Right lobe of liver (tissue), 6 donors: ENCODE data around the gene PTPRD. TPM values are rescaled to one million over a fixed set of nuclear protein-coding genes. Genes with fewer than 3 reads are reported as not detected.
A peak's percentile ranks its signal among the peaks of the same experiment; 100 is the strongest.

Experiments used
- ATAC-seq, 4 donors: fragments of 200-7000 bp; cut with Tn5 transposase; one replicate each; pipeline ENCODE4 v1.9.1; 2020; ENCODE audit warnings: mild to moderate bottlenecking in 4 of 4, moderate library complexity in 4 of 4
- DNase-seq, 3 donors: peaks; one replicate each; pipeline ENCODE4 v3.0.0-alpha.2; 2020
- H3K27ac ChIP-seq, 3 donors: fragments of 200-600 bp; one replicate each; pipeline ENCODE4 v1.8.0; 2022
- H3K27me3 ChIP-seq, 2 donors: fragments of 200-600 bp; one replicate each; pipeline ENCODE4 v1.8.0; 2022
- H3K36me3 ChIP-seq, 4 donors: fragments of 200-600 bp; sonication (generic) in 1 of 4; one replicate each; pipeline versions ENCODE4 v1.5.1 to v1.8.0; 2017 to 2022; ENCODE audit warnings: control low read depth in 1 of 4
- H3K4me1 ChIP-seq, 4 donors: fragments of 200-600 bp; sonication (generic) in 1 of 4; one replicate each; pipeline versions ENCODE4 v1.5.1 to v1.8.0; 2017 to 2022; ENCODE audit warnings: control low read depth in 1 of 4
- H3K4me3 ChIP-seq, 3 donors: fragments of 200-600 bp; one replicate each; pipeline ENCODE4 v1.8.0; 2022
- H3K9me3 ChIP-seq, 4 donors: fragments of 200-600 bp; sonication (generic) in 1 of 4; one replicate each; pipeline versions ENCODE4 v1.5.1 to v1.8.0; 2017 to 2022; ENCODE audit warnings: control low read depth in 1 of 4
- POLR2A ChIP-seq: fragments of 450-650 bp; IDR thresholded peaks from one replicate; pipeline ENCODE4 v1.6.1; 2017; ENCODE audit warnings: antibody characterized with exemption, mild to moderate bottlenecking
- WGBS: methylation state at CpG from one replicate; pipeline ENCODE4 v1.1.6; 2018; ENCODE audit warnings: low coverage, low lambda C conversion rate; ENCODE audit not compliant: insufficient coverage; ENCODE audit errors: missing lambda C conversion rate; 5-methylcytosine and 5-hydroxymethylcytosine counted together
- intact Hi-C, 2 donors: fragments of 100-400 bp; cut with DNase I; formaldehyde crosslinking; loops; one replicate each; pipeline versions ENCODE4 v1.11.2 to v1.14.1; 2022
- total RNA-seq, 6 experiments: library from RNA; depleted of rRNA in 2 of 6; stranded (reverse); fragments of >200 nt in 2 of 6; fragmentation: NEBNext Ultra II Directional in 3 of 6; extraction: Animal tissue kit (Norgen Biotek cat#: 25700) in 3 of 6; gene quantifications; one replicate each; pipeline versions ENCODE4 v1.1.0 to v1.2.4, GENCODE V29; 2016 to 2023
- TF ChIP-seq, protein P1 (sequence below), 4 donors: fragments of 200-600 bp in 3 of 4; fragments of 450-650 bp in 1 of 4; IDR thresholded peaks; one replicate each; pipeline versions ENCODE4 v1.5.1 to v1.8.0; 2016 to 2022; ENCODE audit warnings: antibody characterized with exemption in 4 of 4, mild to moderate bottlenecking in 2 of 4
- donor health status: DM: no; HTN: yes; CAD: no.
- donor health status: DM: no; HTN: no; CAD: no.
- donor health status: DM: no; HTN: no; CAD: no.
- donor health status: DM: no; HTN: yes; CAD: no.
- donor health status: DM: no; HTN: yes; CAD: no.

Gene PTPRD
- total RNA-seq, 6 experiments from 2014 or later = 5.4 to 29.8 (median 13.9) TPM

DNA sequence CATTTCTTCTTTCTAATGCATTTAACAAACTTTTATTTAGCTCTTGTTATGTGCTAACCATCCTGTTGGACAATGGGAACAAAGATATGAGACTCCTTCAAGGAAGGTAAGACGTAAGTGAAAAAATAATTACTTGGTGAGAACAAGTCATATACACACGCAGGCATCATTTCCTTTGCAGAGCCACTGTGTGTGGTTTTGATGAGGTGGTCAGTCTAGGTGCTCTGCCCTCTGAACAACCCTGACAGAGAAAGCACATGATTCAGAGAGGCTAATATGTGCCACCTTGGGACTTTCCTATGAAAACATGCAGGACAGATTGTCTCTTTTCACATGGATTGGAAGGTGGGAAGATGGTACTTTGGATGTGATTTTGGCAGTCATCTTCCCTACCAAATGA lies 1650.7 kb downstream of the PTPRD start:
- H3K27me3 ChIP-seq = no peaks in the 10 kb centered on the region
- intact Hi-C loops = no loop called here
- TF ChIP-seq POLR2A = no peak
- TF ChIP-seq, protein P1, sequence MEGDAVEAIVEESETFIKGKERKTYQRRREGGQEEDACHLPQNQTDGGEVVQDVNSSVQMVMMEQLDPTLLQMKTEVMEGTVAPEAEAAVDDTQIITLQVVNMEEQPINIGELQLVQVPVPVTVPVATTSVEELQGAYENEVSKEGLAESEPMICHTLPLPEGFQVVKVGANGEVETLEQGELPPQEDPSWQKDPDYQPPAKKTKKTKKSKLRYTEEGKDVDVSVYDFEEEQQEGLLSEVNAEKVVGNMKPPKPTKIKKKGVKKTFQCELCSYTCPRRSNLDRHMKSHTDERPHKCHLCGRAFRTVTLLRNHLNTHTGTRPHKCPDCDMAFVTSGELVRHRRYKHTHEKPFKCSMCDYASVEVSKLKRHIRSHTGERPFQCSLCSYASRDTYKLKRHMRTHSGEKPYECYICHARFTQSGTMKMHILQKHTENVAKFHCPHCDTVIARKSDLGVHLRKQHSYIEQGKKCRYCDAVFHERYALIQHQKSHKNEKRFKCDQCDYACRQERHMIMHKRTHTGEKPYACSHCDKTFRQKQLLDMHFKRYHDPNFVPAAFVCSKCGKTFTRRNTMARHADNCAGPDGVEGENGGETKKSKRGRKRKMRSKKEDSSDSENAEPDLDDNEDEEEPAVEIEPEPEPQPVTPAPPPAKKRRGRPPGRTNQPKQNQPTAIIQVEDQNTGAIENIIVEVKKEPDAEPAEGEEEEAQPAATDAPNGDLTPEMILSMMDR (IDR thresholded peaks at IDR 0.05) = no peak
- H3K4me3 ChIP-seq = no peak overlapping the region
- ATAC-seq (peak in 1 of 4 donors; percentile 11), DNase-seq (no peak)
- H3K27ac ChIP-seq = peak overlapping the region; percentile 47 to 83 (median 81)
- H3K9me3 ChIP-seq = no peaks in the 10 kb centered on the region
- peaks cover 0 to 37% (median 15%) of the 10 kb centered on the region in 4 donors for H3K4me1 ChIP-seq
- H3K36me3 ChIP-seq = no peaks in the 10 kb centered on the region
- WGBS = 81% methylated on average over 2 of the region's 2 CpGs

DNA sequence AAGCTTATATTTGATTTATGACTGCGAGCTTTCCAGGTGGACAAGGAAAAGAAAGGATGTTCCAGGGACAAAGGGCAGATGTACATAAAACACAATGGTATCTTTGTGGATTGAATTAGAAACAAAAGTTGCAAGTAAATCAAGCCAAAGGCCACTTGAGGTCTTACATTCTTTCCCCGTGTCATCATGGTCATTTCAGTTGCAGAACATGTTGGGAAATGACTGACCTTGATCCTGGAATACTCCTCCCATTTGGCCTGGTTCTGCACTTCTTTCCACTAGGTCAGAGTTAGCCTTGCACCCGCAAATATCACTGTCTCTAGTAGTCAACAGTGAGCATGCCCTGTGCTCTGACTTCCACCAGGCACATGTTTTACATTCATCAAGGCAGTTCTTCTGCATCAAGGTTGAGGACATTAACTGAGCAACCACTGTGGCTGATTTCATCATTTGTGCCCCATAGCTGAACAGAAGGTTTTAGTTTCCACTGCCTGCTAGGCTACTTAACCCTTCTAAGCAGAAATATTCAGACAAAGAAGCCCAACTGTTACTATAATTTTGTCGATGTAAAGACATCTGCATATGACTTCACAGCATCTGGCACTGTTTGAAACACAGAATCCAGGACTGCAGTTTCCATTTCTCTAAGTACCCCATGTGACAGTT lies 1651.5 kb downstream of the PTPRD start:
- H3K4me3 ChIP-seq = no peak overlapping the region
- intact Hi-C loops = no loop called here
- ATAC-seq (peak; percentile 86 to 97 (median 91)), DNase-seq (peak; percentile 36 to 85 (median 66))
- TF ChIP-seq, protein P1 (IDR thresholded peaks at IDR 0.05) = peak in 1 of 4 donors; percentile 7
- TF ChIP-seq POLR2A = peak; percentile 51
- H3K27me3 ChIP-seq = no peaks in the 10 kb centered on the region
- no peaks in the 10 kb centered on the region for H3K36me3 ChIP-seq
- peaks cover 0 to 37% (median 15%) of the 10 kb centered on the region in 4 donors for H3K4me1 ChIP-seq
- H3K27ac ChIP-seq = peak overlapping the region; percentile 47 to 83 (median 81)
- H3K9me3 ChIP-seq = no peaks in the 10 kb centered on the region
- WGBS = 25% methylated on average over 4 of the region's 4 CpGs

DNA sequence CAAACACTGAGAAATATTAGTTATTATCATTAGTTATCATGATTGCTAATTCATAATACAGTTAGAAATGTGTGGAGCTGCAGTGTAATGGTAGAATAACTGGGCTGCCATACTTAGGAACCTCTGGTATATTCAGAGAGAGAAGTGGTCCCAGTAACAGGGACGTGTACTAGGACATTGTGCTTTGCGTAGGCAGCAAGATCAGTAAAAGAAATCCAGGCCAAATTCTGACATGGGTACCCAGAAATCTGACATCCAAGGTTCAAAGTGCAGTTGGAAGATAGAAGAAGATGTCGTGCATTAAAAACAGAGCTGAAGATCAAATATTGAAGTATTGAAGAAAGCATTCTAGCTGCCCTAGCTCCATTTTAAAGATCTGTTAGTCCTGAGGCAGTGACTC lies 1652.5 kb downstream of the PTPRD start:
- Histone ChIP-seq H3K27ac (peak overlapping the region; percentile 47 to 83 (median 73)), H3K9me3 (no peaks in the 10 kb centered on the region), H3K4me1 (peaks cover 0 to 37% (median 15%) of the 10 kb centered on the region in 4 donors), H3K4me3 (no peak overlapping the region), H3K36me3 (no peaks in the 10 kb centered on the region), H3K27me3 (no peaks in the 10 kb centered on the region)
- peak in 3 of 4 donors; percentile 18 to 52 (median 38) for ATAC-seq
- TF ChIP-seq POLR2A = no peak
- TF ChIP-seq, protein P1 (IDR thresholded peaks at IDR 0.05) = no peak
- 25% methylated on average over 3 of the region's 3 CpGs for WGBS
- peak in 1 of 3 donors; percentile 46 for DNase-seq
- intact Hi-C loops = no loop called here

DNA sequence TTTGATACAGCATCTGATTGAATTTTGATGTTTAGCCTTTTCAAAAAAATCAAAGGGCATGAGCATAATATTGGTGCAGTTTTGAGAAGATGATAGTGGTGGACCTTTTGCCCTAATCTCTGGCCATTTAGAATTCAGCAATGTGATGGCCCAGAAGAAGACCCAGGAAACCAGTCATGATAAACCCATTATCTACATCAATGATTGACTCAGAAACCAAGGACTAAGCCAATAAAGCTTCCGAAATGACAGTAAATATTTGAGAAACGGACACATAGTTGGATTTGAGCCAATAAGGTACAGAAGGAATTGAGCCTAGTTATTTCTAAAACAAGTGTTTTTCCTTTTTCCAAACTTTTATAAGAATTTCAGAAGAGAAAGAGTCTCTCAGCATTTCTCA lies 1654.4 kb downstream of the PTPRD start:
- WGBS = 37% methylated on average over 2 of the region's 2 CpGs
- Histone ChIP-seq H3K9me3 (no peaks in the 10 kb centered on the region), H3K4me1 (peaks cover 0 to 37% (median 15%) of the 10 kb centered on the region in 4 donors), H3K27me3 (no peaks in the 10 kb centered on the region), H3K27ac (peak overlapping the region in 2 of 3 donors; percentile 44 to 83), H3K4me3 (no peak overlapping the region), H3K36me3 (no peaks in the 10 kb centered on the region)
- DNase-seq = no peak
- ATAC-seq = peak; percentile 50 to 65 (median 54)
- intact Hi-C loops = no loop called here
- TF ChIP-seq, protein P1 (IDR thresholded peaks at IDR 0.05) = no peak
- peak; percentile 39 for TF ChIP-seq POLR2A
